HepG2 (cell line): ENCODE data around the gene IRF2BPL. TPM values are rescaled to one million over a fixed set of nuclear protein-coding genes. Genes with fewer than 3 reads are reported as not detected.

ENCODE experiments used
- ATRX ChIP-seq: sonication (generic); formaldehyde crosslinking; IDR thresholded peaks from 2 replicates; pipeline ENCODE4 v1.4.0; 2020; ENCODE audit warnings: missing genetic modification reagents, borderline replicate concordance
- BORCS8-MEF2B ChIP-seq: sonication (generic); formaldehyde crosslinking; IDR thresholded peaks from 2 replicates; pipeline ENCODE4 v1.8.0; 2022; ENCODE audit warnings: mild to moderate bottlenecking, missing genetic modification reagents
- E2F1 ChIP-seq: sonication (generic); formaldehyde crosslinking; IDR thresholded peaks from 2 replicates; pipeline ENCODE4 v1.5.0; 2020; ENCODE audit warnings: missing genetic modification reagents
- ELF3 ChIP-seq: IDR thresholded peaks from 2 replicates; pipeline ENCODE4 v1.6.1; 2016; ENCODE audit warnings: missing genetic modification reagents, missing compliant biosample characterization
- FOXP4 ChIP-seq: sonication (generic); formaldehyde crosslinking; IDR thresholded peaks from 2 replicates; pipeline ENCODE4 v1.4.0; 2020; ENCODE audit warnings: missing genetic modification reagents
- GABPB1 ChIP-seq: IDR thresholded peaks from 2 replicates; pipeline ENCODE4 v1.6.1; 2016; ENCODE audit warnings: mild to moderate bottlenecking, missing genetic modification reagents, moderate library complexity, missing compliant biosample characterization
- MNT ChIP-seq: fragments of 450-650 bp; IDR thresholded peaks from 2 replicates; pipeline ENCODE4 v1.6.1; 2016
- POLR2A ChIP-seq, 2 experiments: IDR thresholded peaks; 2 replicates each; pipeline ENCODE4 v1.6.1; 2011; ENCODE audit warnings: low read depth in 2 of 2, low read length in 2 of 2, mild to moderate bottlenecking in 1 of 2, moderate library complexity in 1 of 2; ENCODE audit not compliant: insufficient read depth in 1 of 2
- RCOR2 ChIP-seq: IDR thresholded peaks from 2 replicates; pipeline ENCODE4 v1.6.1; 2016; ENCODE audit warnings: missing biosample characterization, missing genetic modification reagents
- RFXANK ChIP-seq: IDR thresholded peaks from 2 replicates; pipeline ENCODE4 v1.6.1; 2016
- RFXAP ChIP-seq: sonication (generic); formaldehyde crosslinking; IDR thresholded peaks from 2 replicates; pipeline ENCODE4 v1.4.0; 2020; ENCODE audit warnings: missing genetic modification reagents, borderline replicate concordance
- SMARCC2 ChIP-seq: fragments of 450-650 bp; IDR thresholded peaks from 2 replicates; pipeline ENCODE4 v1.6.1; 2017; ENCODE audit warnings: antibody characterized with exemption, mild to moderate bottlenecking
- ZBTB1 ChIP-seq: sonication (generic); formaldehyde crosslinking; IDR thresholded peaks from 2 replicates; pipeline ENCODE4 v1.4.0; 2020; ENCODE audit warnings: missing genetic modification reagents, borderline replicate concordance
- ZNF296 ChIP-seq: sonication (generic); formaldehyde crosslinking; conservative IDR thresholded peaks from 2 replicates; pipeline ENCODE4 v1.5.0; 2020; ENCODE audit warnings: mild to moderate bottlenecking, missing genetic modification reagents
- ZNF382 ChIP-seq: sonication (generic); formaldehyde crosslinking; IDR thresholded peaks from 2 replicates; pipeline ENCODE4 v1.5.0; 2020; ENCODE audit warnings: missing genetic modification reagents, mild to moderate bottlenecking, borderline replicate concordance
- ZNF576 ChIP-seq: sonication (generic); formaldehyde crosslinking; IDR thresholded peaks from 2 replicates; pipeline ENCODE4 v1.4.0; 2020; ENCODE audit warnings: mild to moderate bottlenecking, missing genetic modification reagents
- ZNF598 ChIP-seq: sonication (generic); formaldehyde crosslinking; IDR thresholded peaks from 2 replicates; pipeline ENCODE4 v1.5.1; 2020; ENCODE audit warnings: mild to moderate bottlenecking, missing genetic modification reagents, borderline replicate concordance
- ZNF776 ChIP-seq: sonication (generic); formaldehyde crosslinking; IDR thresholded peaks from 2 replicates; pipeline ENCODE4 v1.4.0; 2020; ENCODE audit warnings: mild to moderate bottlenecking, missing genetic modification reagents
- ZNF839 ChIP-seq: sonication (generic); formaldehyde crosslinking; IDR thresholded peaks from 2 replicates; pipeline ENCODE4 v1.4.0; 2020; ENCODE audit warnings: missing genetic modification reagents, mild to moderate bottlenecking, borderline replicate concordance
- polyA plus RNA-seq, 8 experiments: library from polyadenylated mRNA; depleted of rRNA in 3 of 8; stranded (reverse) in 7 of 8; unstranded in 1 of 8; fragments of >200 nt; fragmentation: Illumina TruSeq in 4 of 8; extraction: Trizol in 4 of 8; gene quantifications; 2 replicates each; pipeline versions ENCODE4 v1.2.1 to v1.2.3, GENCODE V29; 2011 to 2016; ENCODE audit warnings: low read depth in 4 of 8, missing spikeins in 1 of 8, mixed read lengths in 1 of 8; ENCODE audit not compliant: insufficient read depth in 1 of 8
- total RNA-seq, 5 experiments: library from RNA; depleted of rRNA; stranded (reverse); fragments of >200 nt; fragmentation: Illumina TruSeq; extraction: Trizol; gene quantifications; 2 replicates each; pipeline ENCODE4 v1.2.3, GENCODE V29; 2016; ENCODE audit warnings: low read depth in 1 of 5
- TF ChIP-seq, protein P1 (sequence below): sonication (generic); formaldehyde crosslinking; IDR thresholded peaks from 2 replicates; pipeline ENCODE4 v1.4.0; 2020; ENCODE audit warnings: missing genetic modification reagents, borderline replicate concordance
- TF ChIP-seq, protein P2 (sequence below): sonication (generic); formaldehyde crosslinking; IDR thresholded peaks from 2 replicates; pipeline ENCODE4 v1.4.0; 2020; ENCODE audit warnings: missing genetic modification reagents, borderline replicate concordance

Gene IRF2BPL
- total and polyA plus RNA-seq, 2 of the 13 experiments (the other 11 are each of a cell fraction or from before 2014, with no cell fraction given) = 6.6 to 8.4 TPM

DNA sequence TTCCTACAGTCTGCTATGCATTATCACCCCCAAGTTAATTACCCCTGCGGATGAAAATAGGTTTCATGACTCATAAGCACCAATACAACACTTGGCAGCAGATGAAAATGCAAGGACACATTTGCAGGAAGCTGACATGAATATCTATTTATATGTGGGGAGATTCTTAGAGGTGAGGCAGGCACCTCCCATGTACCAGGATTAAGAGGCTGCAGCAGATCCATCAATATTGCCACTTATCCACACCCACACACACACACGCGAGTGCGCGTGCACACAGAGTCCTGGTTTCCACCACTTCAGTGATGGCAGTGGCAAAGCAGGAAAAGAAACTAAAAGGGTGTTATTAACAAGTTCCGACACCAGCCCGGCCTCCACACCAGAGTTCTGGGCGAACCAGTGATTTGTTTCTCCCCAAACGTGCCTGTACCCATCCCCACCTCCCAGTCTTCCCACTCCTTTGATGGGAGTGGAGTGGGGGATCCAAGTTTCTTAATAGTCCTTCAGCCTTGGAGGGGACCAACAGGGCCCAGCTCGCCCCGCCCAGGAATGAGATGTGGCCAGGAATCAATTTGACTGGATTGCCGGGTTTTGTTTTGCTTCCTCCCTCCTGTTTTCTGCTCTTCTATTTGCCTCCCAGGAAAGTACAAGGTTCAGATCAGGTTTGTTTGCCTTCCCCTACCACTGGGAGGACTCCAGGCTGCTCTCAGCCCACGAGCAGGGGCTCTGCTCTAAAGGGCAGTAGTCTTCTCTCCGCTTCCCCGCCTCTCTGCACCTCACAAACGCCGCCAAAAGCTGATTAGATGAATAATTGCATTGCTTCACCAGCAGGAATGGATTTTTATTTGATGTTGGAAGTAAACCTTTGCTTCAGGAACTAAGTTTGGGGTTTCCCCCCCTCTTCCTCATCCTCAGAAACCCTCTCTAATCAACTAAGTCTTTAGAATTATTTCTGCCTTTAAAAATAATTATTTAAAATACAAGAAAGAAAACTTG lies 5.2 kb downstream of the IRF2BPL start (continued):
- TF ChIP-seq, protein P1, sequence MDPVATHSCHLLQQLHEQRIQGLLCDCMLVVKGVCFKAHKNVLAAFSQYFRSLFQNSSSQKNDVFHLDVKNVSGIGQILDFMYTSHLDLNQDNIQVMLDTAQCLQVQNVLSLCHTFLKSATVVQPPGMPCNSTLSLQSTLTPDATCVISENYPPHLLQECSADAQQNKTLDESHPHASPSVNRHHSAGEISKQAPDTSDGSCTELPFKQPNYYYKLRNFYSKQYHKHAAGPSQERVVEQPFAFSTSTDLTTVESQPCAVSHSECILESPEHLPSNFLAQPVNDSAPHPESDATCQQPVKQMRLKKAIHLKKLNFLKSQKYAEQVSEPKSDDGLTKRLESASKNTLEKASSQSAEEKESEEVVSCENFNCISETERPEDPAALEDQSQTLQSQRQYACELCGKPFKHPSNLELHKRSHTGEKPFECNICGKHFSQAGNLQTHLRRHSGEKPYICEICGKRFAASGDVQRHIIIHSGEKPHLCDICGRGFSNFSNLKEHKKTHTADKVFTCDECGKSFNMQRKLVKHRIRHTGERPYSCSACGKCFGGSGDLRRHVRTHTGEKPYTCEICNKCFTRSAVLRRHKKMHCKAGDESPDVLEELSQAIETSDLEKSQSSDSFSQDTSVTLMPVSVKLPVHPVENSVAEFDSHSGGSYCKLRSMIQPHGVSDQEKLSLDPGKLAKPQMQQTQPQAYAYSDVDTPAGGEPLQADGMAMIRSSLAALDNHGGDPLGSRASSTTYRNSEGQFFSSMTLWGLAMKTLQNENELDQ (CRISPR knock-in tag) = no peak
- TF ChIP-seq ZNF576 (CRISPR knock-in tag) = no peak
- TF ChIP-seq RFXANK (CRISPR knock-in tag) = no peak
- TF ChIP-seq ZNF296 (CRISPR knock-in tag) = no peak
- TF ChIP-seq ATRX (CRISPR knock-in tag) = no peak
- TF ChIP-seq MNT = peak; percentile 40; the same call in 1 of the 2 replicates
- TF ChIP-seq SMARCC2 = no peak
- TF ChIP-seq ELF3 (CRISPR knock-in tag) = peak; percentile 76
- no peak for TF ChIP-seq RCOR2
- TF ChIP-seq ZNF839 (CRISPR knock-in tag) = no peak
- TF ChIP-seq, protein P2, sequence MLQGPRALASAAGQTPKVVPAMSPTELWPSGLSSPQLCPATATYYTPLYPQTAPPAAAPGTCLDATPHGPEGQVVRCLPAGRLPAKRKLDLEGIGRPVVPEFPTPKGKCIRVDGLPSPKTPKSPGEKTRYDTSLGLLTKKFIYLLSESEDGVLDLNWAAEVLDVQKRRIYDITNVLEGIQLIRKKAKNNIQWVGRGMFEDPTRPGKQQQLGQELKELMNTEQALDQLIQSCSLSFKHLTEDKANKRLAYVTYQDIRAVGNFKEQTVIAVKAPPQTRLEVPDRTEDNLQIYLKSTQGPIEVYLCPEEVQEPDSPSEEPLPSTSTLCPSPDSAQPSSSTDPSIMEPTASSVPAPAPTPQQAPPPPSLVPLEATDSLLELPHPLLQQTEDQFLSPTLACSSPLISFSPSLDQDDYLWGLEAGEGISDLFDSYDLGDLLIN (CRISPR knock-in tag) = no peak
- TF ChIP-seq ZNF598 (CRISPR knock-in tag) = no peak
- TF ChIP-seq ZNF382 (CRISPR knock-in tag) = no peak
- peak; percentile 32 to 34; a peak in 2 of 4 replicates for TF ChIP-seq POLR2A (IDR thresholded peaks at IDR 0.05; ENCODE audit: insufficient read depth in 1 of 2, low read depth in 2 of 2, low read length in 2 of 2)
- TF ChIP-seq FOXP4 (CRISPR knock-in tag) = peak; percentile 88
- TF ChIP-seq GABPB1 (CRISPR knock-in tag) = peak; percentile 31
- no peak for TF ChIP-seq BORCS8-MEF2B (CRISPR knock-in tag)
- no peak for TF ChIP-seq E2F1 (CRISPR knock-in tag)
- no peak for TF ChIP-seq ZBTB1
- no peak for TF ChIP-seq RFXAP (CRISPR knock-in tag)
- TF ChIP-seq ZNF776 = no peak
